Endothelial cell of coronary artery (primary cell): Measurements from ENCODE around the gene CPN1. TPM values are rescaled to one million over a fixed set of nuclear protein-coding genes. Genes with fewer than 3 reads are reported as not detected.

ENCODE experiments used
- total RNA-seq: library from RNA; depleted of rRNA; stranded (reverse); fragments of >200 nt; gene quantifications from 2 replicates; pipeline ENCODE4 v1.2.3, GENCODE V29; 2014

The CPN1 gene
- total RNA-seq: not detected in 2 replicates

GRCh38 chr10:100081075-100082001, at the start of gene CPN1:
Gene CPN1 (minus strand): TSS chr10:100081869. CDS start chr10:100081625, 244 bp downstream.

GRCh38 chr10:100009793-100010676, 71.6 kb downstream of the CPN1 start, which contains the start of gene DNMBP:
Gene DNMBP (minus strand): TSS chr10:100009947. CDS start chr10:99972124, 37,823 bp downstream.

Other genes starting within 250 kb of the CPN1 start
- gene DNMBP, start 71.9 kb downstream of the CPN1 start, total RNA-seq: 22.3 and 42.1 TPM in 2 replicates
- gene ERLIN1, start 104.2 kb upstream of the CPN1 start, total RNA-seq: 43.9 and 47.7 TPM in 2 replicates
- gene CHUK, start 147.7 kb upstream of the CPN1 start, total RNA-seq: 22.6 and 23.2 TPM in 2 replicates
- 25.0 and 30.8 TPM in 2 replicates for gene CWF19L1, start 185.8 kb upstream of the CPN1 start, total RNA-seq
- gene BLOC1S2, start 204.8 kb upstream of the CPN1 start, total RNA-seq: 44.0 and 53.5 TPM in 2 replicates
- not detected in 2 replicates for gene PKD2L1, start 248.4 kb upstream of the CPN1 start, total RNA-seq